Activated CD4-positive, alpha-beta T cell treated with anti-CD3 and anti-CD28 coated beads, Interleukin-2, Interleukin-6, amounts not matched to agents 100 ng/mL and 50 ng/mL, durations not matched to agents 16 hours and 8 hours (primary cell): ENCODE data around the gene CCDC138.

Source experiments
- DNase-seq: peaks from one replicate; pipeline ENCODE4 v3.0.0-alpha.2; 2020

Gene CCDC138

DNA sequence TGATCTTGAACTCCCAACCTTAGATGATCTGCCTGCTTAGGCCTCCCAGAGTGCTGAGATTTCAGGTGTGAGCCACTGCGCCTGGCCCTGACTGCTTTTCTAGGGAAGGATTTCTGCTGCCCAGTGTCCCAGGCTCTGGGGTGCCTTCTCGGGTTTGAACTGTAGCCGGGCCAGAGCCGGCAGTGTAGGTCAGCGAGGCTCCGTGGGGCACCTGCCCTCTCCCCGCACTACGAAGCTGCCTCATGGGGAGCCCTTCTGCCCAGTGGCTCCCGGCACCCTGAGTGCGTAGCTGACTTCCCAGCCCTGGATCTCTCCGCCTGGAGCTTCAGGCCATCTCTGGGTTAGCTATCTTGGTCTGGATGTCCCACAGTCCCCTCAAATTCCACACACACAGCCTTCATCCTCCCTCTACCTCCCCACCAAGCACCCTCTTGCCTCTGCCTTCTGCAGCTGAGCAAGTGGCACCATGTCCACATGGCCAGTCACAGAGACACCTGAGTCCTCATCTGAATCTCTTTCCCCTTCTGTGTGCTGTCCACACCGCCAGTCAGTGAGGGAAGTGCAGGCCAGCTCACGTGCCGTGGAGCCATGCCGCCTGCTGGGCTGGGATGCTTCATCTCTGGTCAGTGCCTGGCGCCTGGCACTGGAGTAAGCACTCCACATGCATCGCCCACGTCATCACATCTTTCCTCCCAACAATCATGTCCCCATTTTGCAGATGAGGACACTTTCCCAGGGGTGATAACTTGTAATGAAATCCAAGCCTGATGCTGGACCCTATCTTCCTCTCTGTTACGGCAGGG, 133.2 kb downstream of the CCDC138 start:
- DNase-seq: no peak

DNA sequence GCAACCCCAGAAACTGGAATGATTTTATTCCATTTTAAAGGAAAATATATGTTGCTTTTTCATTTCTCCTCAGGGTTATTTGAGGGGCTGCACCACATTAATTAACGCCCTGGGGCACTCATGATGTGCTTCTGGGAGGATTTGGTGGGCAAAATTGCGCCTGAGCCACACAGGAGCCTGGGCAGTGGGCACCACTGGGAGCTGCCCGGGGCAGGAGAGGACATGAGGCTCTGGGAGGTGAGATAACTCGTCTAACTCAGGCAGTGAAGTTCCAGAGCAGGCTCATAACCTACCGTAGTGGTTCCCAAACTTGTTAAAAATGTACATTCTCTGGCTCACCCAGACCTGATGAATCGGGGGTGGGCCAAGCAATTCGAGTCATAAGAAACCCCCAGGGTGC, 134.1 kb downstream of the CCDC138 start:
- no peak for DNase-seq

DNA sequence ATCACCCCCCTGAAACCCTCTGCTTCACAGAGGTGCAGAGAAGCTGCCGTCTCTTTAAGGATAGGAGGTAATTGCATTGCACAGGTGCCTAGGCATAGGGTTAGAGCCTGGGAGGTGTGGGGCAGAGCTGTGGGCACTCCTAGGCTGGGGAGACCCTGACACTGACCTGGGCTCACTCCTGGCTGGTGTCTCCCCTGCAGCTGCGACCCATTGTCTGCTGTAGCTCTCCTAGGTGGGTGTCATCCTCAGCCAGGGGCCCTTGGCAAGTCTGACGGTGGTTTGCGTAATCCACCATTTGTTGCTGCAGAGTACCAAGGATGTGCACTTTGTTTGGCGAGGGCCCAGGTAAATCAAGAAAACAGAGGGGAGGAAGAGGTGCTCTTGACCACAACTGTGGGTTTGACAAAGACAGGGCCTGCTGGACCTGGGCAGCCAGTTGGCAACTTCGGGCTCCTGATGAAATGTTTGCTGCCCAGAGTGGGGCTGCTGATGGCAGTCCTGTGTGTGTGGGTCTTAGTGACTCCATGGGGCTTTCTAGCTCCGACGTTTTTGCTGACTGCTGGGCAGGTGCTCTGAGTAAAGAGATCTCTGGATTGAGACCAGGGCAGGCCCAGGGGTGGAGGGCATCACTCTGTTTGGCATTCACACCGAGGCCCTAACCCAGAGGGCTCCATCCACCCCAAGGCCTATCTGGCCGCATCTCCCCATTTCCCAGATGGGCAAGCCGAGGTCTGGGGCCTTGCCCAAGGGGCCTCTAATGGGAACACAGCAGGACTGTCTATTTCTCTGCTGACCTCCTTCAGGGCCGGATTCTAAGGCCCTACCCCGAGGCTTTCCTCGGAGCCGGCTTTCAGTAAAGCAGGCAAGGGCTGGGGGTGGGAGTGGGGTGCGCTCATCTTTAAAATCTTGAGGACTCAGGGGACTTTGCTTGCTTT, 134.8 kb downstream of the CCDC138 start:
- no peak for DNase-seq

DNA sequence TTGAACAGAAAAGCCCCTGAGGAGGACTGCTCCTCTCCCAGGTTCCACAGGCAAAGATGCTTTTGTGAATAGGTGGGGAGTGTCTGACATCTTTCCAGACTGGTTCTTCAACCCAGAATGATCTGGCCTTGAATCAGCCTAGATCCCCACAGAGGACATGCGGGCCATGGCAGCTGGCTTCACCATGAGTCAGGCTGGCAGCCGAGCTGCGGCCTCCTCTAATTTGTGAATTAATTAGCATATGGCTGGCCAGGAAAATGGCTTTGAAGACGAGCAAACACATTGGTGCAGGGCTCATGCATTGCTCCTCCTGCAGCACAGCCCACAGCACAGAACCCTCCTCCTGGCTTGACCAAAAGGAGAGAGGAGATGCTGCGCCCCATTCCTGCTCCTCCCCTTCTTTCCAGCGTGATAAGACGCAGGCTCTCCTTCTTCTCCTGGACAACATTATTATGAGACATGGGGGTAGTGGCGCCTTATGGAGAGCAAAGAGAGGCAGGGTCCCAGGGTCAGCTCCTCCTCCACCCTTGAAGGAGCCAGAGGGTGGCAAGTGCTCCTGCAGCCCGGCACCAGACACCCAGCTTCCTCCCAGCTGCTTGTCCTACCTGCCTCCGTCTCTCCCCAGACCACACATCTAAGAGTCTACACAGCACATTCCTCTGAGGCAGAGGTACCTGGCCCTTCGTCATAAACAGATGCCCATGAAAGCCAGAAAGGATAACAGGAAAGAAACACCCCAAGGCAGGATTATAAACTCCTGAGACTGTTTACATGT, 135.8 kb downstream of the CCDC138 start:
- DNase-seq: no peak

DNA sequence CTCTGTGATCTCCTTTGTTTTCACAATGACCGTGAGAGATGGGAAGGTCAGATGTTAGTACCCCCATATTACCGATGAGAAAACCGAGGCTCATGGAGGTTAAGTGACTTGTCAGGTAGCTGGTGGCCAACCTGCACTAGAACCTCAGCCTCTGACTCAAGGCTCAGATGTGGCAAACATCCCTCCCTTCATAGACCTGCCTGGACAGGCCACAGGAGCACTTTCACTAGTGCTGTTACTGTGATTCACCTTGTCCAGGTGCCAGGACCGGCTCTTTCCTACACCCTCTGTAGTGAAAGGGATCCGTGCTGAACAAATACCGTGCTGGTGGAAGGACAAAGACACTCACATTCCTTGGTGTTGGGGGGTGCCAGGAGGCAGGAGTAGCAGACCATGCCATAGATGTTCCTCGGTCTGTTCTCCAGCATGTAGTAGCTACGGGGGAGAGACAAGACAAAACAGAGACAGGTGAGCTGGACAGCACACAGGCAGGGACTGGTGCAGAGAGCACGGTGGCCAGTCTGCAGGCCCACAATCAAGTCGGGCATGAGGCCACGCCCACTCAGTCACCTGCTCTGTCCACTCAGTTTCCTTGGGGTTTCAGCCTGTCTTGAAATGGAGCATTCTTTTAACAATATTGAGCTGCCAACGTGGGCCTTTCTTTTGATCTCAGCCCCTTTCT, 136.6 kb downstream of the CCDC138 start:
- no peak for DNase-seq

DNA sequence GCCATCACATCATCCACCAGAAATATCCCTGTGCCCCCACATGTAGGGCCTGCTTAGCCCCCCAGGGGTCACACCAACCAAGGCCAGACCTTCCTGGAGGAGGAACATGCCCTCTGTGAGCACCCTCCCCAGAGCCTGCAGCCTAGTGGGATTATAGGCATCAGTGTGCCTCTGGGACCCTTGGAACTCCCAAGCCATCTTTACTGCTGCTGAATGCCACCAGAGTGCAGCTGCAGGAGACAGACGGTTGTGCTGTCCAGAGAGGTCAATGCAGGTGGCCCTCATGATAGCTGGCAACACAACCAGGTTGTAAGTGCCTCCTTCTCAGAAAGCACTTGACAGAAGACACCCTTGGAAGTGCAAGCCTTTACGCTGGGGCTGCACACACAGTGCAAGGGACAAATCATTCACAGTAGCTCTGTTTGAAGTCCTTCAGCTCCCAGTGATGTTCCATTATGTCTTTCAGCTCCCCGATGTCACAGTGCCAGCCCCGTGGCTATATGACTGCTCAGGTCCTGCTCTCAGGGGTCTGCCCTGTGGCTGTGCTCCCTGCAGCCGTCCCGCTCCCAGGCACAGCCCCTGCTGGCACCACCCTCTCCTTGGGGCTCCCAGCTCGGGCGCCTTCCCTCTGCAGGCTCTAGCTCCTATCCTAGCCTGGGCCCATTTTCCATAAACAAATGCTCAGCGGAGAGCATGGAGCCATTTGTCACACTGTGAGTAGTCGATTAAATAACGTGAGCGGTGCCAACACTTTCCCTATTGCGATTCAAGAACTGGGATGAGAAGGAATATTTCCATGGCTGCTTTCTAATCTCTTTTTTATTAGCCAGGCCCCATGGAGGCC, 137.4 kb downstream of the CCDC138 start:
- DNase-seq: no peak

DNA sequence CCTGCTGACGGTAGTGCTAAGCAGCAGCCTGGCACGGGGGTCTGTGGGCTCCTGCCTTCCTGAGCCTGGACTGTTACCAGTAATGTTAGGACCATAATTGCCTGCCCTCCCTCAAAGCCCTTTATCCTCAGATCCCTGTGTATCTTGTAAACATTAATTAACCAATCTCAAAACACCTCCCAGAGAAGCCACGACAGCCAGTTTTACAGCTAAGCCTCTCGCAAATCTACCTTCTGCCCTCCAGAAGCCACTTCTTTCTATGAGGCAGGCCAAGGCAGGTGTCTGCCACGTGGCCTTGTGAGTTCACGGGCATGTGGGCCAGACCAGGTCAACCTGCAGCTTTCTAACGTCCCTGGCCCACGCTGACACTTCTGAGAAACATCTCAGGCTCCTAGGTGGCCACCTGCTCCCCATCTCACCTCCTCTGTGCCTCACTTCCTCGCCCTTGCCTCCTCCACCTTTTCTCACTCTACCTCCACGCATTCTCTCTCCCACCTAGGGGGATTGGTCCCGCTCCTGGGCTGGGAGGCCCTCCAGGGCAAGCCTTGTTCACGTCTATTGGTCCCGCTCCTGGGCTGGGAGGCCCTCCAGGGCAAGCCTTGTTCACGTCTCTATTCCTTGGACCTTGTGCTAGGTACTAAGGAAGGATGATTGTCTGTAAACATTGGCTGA, 138.1 kb downstream of the CCDC138 start:
- no peak for DNase-seq

DNA sequence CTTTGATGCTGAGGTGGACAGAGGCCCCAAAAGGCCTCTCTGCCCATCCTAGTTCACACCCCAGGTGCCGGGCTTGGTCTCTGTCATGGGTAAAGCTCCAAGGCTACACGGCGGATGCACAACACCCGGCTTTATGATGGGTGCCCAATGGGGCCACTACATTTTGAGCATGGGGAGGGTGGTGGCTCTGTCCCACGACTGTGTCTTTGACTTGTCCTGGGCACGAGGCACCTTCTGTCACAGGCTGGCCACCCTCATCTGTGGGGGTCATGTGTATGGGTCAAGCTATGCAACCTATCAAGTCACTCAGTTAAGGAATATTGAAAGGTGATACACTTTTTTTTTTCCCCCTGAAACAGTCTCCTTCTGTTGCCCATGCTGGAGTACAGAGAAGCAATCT, 138.7 kb downstream of the CCDC138 start:
- no peak for DNase-seq

DNA sequence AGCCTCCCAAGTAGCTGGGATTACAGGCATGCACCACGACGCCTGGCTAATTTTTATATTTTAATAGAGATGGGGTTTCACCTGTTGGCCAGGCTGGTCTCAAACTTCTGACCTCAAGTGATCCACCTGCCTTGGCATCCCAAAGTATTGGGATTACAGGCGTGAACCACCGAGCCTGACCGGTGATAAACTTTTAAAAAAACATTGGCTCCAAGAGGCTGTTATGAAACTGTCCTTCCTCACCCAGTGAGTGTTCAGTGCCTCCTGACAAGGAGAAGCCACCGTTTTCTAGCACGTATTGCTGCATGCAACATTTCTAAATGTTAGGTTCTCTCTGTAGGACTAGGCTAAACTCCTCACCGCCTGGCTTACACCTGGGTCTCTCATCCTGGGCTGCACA, 139.2 kb downstream of the CCDC138 start:
- DNase-seq: no peak
